Neural crest cell (in vitro differentiated cells): ENCODE results near the gene UCK1. TPM values are rescaled to one million over a fixed set of nuclear protein-coding genes. Genes with fewer than 3 reads are reported as not detected.

Experiments
- DNase-seq: peaks from one replicate; pipeline ENCODE4 v3.0.0; 2021; ENCODE audit warnings: low read depth, mixed read lengths, low spot score
- H3K27ac Mint-ChIP-seq: one replicate; pipeline ENCODE4 v1.8.0; 2021; ENCODE audit warnings: mild to moderate bottlenecking, mixed read lengths; ENCODE audit not compliant: unreplicated experiment
- H3K27me3 Mint-ChIP-seq: 2 replicates; pipeline ENCODE4 v1.8.0; 2021; ENCODE audit warnings: low read depth, mild to moderate bottlenecking, mixed read lengths
- H3K36me3 Mint-ChIP-seq: 2 replicates; pipeline ENCODE4 v1.8.0; 2021; ENCODE audit warnings: low read depth, mild to moderate bottlenecking, mixed read lengths
- H3K4me1 Mint-ChIP-seq: 2 replicates; pipeline ENCODE4 v1.8.0; 2021; ENCODE audit warnings: mixed read lengths
- H3K4me3 Mint-ChIP-seq: one replicate; pipeline ENCODE4 v1.8.0; 2021; ENCODE audit warnings: mild to moderate bottlenecking, mixed read lengths
- H3K9me3 Mint-ChIP-seq: 2 replicates; pipeline ENCODE4 v1.8.0; 2021; ENCODE audit warnings: mixed read lengths
- CTCF ChIP-seq: fragments of 200-600 bp; sonication (generic); conservative IDR thresholded peaks from 2 replicates; pipeline ENCODE4 v1.5.0; 2021; ENCODE audit warnings: antibody characterized with exemption, mild to moderate bottlenecking
- total RNA-seq: library from RNA; stranded (reverse); gene quantifications from 2 replicates; pipeline ENCODE4 v1.2.1, GENCODE V29; 2021

UCK1 gene
- total RNA-seq, 1 donor from 2014 or later, result 56.8 TPM

DNA sequence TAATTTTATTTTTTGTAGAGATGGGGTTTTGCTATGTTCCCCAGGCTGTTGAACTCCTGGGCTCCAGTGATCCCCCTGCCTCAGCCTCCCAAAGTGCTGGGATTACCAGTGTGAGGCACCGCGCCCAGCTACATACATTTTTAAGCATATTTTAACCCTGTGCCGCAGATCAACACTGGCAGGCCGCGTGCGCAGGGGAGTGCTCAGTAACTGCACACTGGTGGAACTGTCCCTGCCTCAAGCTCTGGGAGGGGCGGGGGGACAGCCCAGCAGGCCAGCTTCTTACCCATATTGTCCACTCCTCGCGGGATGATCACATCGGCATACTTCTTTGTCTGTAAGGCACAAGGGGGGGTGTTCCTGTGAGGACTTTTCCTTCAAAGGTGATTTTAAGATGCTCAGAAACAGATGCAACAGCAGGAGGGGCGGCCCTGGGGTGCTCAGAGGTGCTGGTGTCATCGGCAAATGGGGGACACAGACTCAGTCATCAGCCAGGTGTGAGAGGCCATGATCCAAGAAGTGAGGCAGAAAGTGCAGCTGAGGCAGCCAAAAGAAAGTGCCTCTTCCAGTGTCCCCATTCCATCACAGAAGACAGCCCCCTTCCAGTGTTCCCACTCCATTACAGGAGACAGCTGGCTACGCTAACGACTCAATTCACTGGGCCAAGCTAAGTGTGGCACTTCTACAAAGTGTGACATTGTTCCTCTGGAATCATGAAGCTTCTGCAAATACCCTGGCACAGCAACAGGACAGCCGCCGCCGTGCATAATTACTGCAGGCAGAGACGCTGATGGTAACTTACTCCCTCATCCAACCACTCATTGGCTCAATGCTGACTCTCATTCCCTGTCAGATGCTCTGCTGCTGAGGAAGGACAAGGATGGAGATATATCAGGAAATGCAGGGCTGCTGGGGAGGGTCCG, 5.2 kb downstream of the UCK1 start:
- Mint-ChIP-seq H3K9me3 (no peaks in the 10 kb centered on the region), H3K27me3 (no peaks in the 10 kb centered on the region), H3K36me3 (peaks cover 7% of the 10 kb centered on the region), H3K4me1 (peaks cover 9% of the 10 kb centered on the region), H3K4me3 (peak overlapping the region; percentile 59), H3K27ac (no peak overlapping the region)
- no peak for DNase-seq
- no peak for TF ChIP-seq CTCF

- Mint-ChIP-seq H3K9me3 (no peaks in the 10 kb centered on the region), H3K36me3 (peaks cover 7% of the 10 kb centered on the region), H3K4me1 (peaks cover 3% of the 10 kb centered on the region), H3K27ac (peak overlapping the region; percentile 67), H3K4me3 (peak overlapping the region; percentile 49), H3K27me3 (no peaks in the 10 kb centered on the region)
- no peak for TF ChIP-seq CTCF
- no peak for DNase-seq
Observed at GRCh38 chr9:131524665-131525315, 6.3 kb downstream of the UCK1 start.

DNA sequence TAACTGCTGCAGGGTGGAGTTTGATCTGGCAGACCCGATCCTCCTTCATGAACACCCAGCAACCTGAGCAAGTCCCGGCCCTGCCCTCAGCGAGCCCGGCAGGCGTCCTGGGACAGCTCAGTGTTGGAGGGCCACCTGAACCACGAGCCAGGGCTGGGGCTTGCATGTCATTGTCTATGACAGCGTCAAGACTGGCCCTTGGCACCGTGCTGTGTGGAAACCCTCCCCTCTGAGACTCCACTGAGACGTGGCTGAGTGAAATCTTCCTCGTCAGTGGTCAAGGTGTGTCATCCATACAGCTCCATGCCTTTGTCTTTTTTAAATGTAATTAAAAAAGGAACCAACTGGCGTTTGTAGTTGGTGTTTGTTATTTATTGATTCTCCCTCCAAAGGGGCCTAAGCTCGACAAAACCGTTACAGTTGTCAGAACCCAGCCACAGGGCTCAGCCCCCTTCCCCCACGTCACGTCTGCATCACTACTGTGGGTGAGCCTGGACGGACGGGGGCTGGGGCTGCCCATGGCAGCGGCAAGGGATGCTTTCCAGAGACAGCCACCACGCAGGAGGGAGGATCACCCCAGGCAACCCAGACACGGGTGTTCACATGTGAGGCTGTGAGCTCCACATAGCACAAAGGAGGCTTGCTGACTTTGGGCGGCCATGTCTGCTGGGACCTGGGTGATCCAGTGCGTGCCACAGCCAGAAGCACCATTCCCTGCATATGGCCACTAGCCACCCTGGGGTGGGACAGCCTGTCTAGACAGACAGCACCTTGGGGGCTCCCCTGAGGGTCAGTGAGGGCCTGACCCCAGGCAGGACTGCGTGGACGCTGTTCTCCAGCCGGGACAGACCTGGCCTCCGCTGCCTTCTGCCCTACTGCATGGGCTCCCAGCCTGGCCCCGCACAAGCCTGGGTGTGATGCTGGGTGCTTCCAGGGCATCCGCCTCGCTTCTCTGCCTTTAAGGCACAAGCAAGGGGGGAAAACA, 7.3 kb downstream of the UCK1 start:
- no peak overlapping the region for H3K27ac Mint-ChIP-seq
- peak overlapping the region; percentile 54 for H3K4me3 Mint-ChIP-seq
- no peaks in the 10 kb centered on the region for H3K9me3 Mint-ChIP-seq
- H3K4me1 Mint-ChIP-seq, result no peaks in the 10 kb centered on the region
- no peak for TF ChIP-seq CTCF
- no peaks in the 10 kb centered on the region for H3K27me3 Mint-ChIP-seq
- no peak for DNase-seq
- H3K36me3 Mint-ChIP-seq, result peaks cover 11% of the 10 kb centered on the region

- Mint-ChIP-seq H3K4me1 (no peaks in the 10 kb centered on the region), H3K36me3 (peaks cover 11% of the 10 kb centered on the region), H3K27me3 (no peaks in the 10 kb centered on the region), H3K9me3 (no peaks in the 10 kb centered on the region), H3K27ac (no peak overlapping the region), H3K4me3 (peak overlapping the region; percentile 54)
- DNase-seq, result no peak
- TF ChIP-seq CTCF, result no peak
Observed at GRCh38 chr9:131523086-131523388, 8.0 kb downstream of the UCK1 start.
